Aorta (tissue), 5 donors: ENCODE results near the gene USP5. TPM values are rescaled to one million over a fixed set of nuclear protein-coding genes. Genes with fewer than 3 reads are reported as not detected.
A peak's percentile ranks its signal among the peaks of the same experiment; 100 is the strongest.
"Not testable (repeated sequence)": the region's sequence is repeated elsewhere in the genome, so short reads cannot be mapped to it uniquely, and the experiment has no call there.

Source experiments
- ATAC-seq: fragments of 200-7000 bp; cut with Tn5 transposase; one replicate; pipeline ENCODE4 v1.9.1; 2022; ENCODE audit warnings: moderate library complexity; ENCODE audit not compliant: low FRiP score
- DNase-seq, 2 donors: peaks; one replicate each; pipeline ENCODE4 v3.0.0-alpha.2; 2020
- H3K27ac ChIP-seq, 2 donors: one replicate each; pipeline ENCODE4 v1.5.1; 2013; ENCODE audit warnings: low read length in 2 of 2, mild to moderate bottlenecking in 2 of 2, moderate library complexity in 2 of 2, control low read depth in 1 of 2, inconsistent platforms in 1 of 2, low read depth in 1 of 2
- H3K27me3 ChIP-seq, 2 donors: one replicate each; pipeline ENCODE4 v1.6.1; 2013; ENCODE audit warnings: control low read depth in 1 of 2, low read length in 1 of 2, mild to moderate bottlenecking in 1 of 2, moderate library complexity in 1 of 2; ENCODE audit not compliant: insufficient read depth in 2 of 2, control insufficient read depth in 1 of 2
- H3K36me3 ChIP-seq, 2 donors: one replicate each; pipeline ENCODE4 v1.6.1; 2013; ENCODE audit warnings: control low read depth in 1 of 2, low read length in 1 of 2, mild to moderate bottlenecking in 1 of 2; ENCODE audit not compliant: insufficient read depth in 2 of 2, control insufficient read depth in 1 of 2
- H3K4me1 ChIP-seq, 2 donors: one replicate each; pipeline ENCODE4 v1.6.1; 2013; ENCODE audit warnings: low read length in 2 of 2, control low read depth in 1 of 2, mild to moderate bottlenecking in 1 of 2, moderate library complexity in 1 of 2; ENCODE audit not compliant: insufficient read depth in 2 of 2, control insufficient read depth in 1 of 2
- H3K4me3 ChIP-seq, 2 donors: one replicate each; pipeline ENCODE4 v1.5.1; 2013; ENCODE audit warnings: low read length in 2 of 2, control low read depth in 1 of 2, mild to moderate bottlenecking in 1 of 2
- H3K9me3 ChIP-seq: one replicate; pipeline ENCODE4 v1.6.1; 2013; ENCODE audit warnings: mild to moderate bottlenecking, low read length; ENCODE audit not compliant: control insufficient read depth
- WGBS, 2 donors: extraction: QIAGEN DNeasy Blood & Tissue Kit; methylation state at CpG; one replicate each; pipeline ENCODE4 v1.1.7; 2013; 5-methylcytosine and 5-hydroxymethylcytosine counted together
- intact Hi-C, 2 donors: fragments of 100-400 bp; cut with DNase I; formaldehyde crosslinking; loops; one replicate each; pipeline versions ENCODE4 v1.14.2 to v1.15.0; 2022
- polyA plus RNA-seq, 2 donors: library from polyadenylated mRNA; stranded (reverse); fragments of 200-250 nt; gene quantifications; one replicate each; pipeline ENCODE4 v1.2.3, GENCODE V29; 2013
- total RNA-seq, 2 donors: library from RNA; stranded (reverse); fragmentation: NEBNext Ultra II Directional; extraction: Animal tissue kit (Norgen Biotek cat#: 25700); gene quantifications; one replicate each; pipeline ENCODE4 v1.2.1, GENCODE V29; 2021
- donor health status: healthy with polysubstance abuse.
- donor health status: Bipolar disorder and iron deficiency.
- donor health status: DM: no; HTN: no; CAD: no.
- donor health status: DM: no; HTN: no; CAD: no.
- donor health status: DM: yes; HTN: yes; CAD: no.

The USP5 gene
- total and polyA plus RNA-seq, 4 donors, result 26.7 to 64.6 (median 53.2) TPM

DNA sequence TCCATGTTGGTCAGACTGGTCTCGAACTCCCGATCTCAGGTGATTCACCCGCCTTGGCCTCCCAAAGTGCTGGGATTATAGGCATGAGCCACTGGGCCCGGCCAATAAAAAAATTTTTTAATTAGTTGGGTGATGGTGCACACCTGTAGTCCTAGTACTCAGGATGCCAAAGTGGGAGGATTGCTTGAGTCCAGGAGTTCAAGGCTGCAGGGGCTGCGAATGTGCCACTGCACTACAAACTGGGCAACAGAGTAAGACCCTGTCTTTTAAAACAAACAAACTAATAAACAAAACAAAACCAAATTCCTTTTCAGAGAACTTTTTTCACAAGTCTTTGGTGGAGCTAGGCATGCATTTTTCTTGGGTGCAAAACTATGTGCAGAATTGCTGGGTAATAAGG, 31.3 kb downstream of the USP5 start:
- Histone ChIP-seq H3K27me3 (no peaks in the 10 kb centered on the region), H3K27ac (no peak overlapping the region), H3K9me3 (no peaks in the 10 kb centered on the region), H3K4me1 (no peaks in the 10 kb centered on the region), H3K36me3 (peaks cover 0 to 3% of the 10 kb centered on the region in 2 donors), H3K4me3 (no peak overlapping the region)
- no peak for ATAC-seq
- intact Hi-C loops, result no loop called here
- 96 to 97% methylated on average over 5 of the region's 5 CpGs for WGBS, 2 donors
- no peak for DNase-seq

DNA sequence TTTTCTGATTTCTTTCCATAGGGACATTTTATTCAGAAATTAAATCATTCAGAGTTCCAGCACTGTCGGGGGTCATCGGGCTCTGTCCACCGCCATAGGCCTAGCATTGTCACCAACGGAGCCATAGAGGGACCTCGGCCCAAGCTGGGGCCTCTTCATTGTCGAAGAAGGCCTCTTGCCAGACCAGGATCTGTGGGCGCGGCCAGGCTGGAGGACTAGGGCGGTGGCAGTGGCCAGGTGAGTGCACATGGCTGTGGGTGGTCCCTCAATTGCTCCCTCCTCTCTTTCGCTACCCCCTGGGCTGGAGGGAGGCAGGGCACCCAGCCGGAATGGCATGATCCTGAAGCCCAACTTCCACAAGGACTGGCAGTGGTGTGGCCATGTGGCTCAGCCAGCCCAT, 31.7 kb downstream of the USP5 start:
- intact Hi-C loops, result no loop called here
- Histone ChIP-seq H3K27ac (no peak overlapping the region), H3K9me3 (no peaks in the 10 kb centered on the region), H3K4me1 (no peaks in the 10 kb centered on the region), H3K36me3 (peaks cover 0 to 3% of the 10 kb centered on the region in 2 donors), H3K4me3 (no peak overlapping the region), H3K27me3 (no peaks in the 10 kb centered on the region)
- WGBS, 2 donors, result 94% methylated on average over 11 of the region's 11 CpGs
- DNase-seq (no peak), ATAC-seq (no peak)

DNA sequence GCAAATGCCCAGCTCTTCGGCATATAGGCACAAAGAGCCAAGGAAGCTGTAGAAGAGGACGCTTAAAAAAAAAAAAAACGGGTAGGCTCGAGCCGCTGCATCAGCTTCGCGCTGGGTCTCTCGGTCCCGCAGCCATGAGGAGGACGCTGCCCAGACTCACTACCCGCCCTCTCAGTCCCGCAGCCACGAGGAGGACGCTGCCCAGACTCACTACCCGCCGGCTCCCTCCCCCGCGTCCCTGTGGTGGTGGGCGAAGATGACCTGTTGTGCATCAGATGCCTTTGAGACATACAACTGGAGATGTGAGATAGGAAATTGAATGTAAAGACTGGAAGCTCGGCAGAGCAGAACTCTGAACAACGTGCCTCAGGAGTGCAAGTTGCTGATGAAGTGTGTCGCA, 32.6 kb downstream of the USP5 start:
- no peak for DNase-seq
- 69 to 75% methylated on average over 22 of the region's 22 CpGs for WGBS, 2 donors

GRCh38 chr12:6886206-6886999, 34.5 kb downstream of the USP5 start:
- peak in 1 of 2 donors; percentile 23 for DNase-seq
- H3K4me3 ChIP-seq, H3K4me1 ChIP-seq, H3K27me3 ChIP-seq, ATAC-seq, H3K9me3 ChIP-seq, H3K36me3 ChIP-seq, H3K27ac ChIP-seq, intact Hi-C loops: not testable (repeated sequence)
- WGBS, 2 donors, result 76 to 77% methylated on average over 11 to 12 of the region's 15 CpGs

More for the DNA sequence above, 32.6 kb downstream of the USP5 start:
- no peaks in the 10 kb centered on the region for H3K27me3 ChIP-seq
- peaks cover 0 to 3% of the 10 kb centered on the region in 2 donors for H3K36me3 ChIP-seq
- H3K27ac ChIP-seq, result no peak overlapping the region
- no peaks in the 10 kb centered on the region for H3K9me3 ChIP-seq
- no peak overlapping the region for H3K4me3 ChIP-seq
- no peaks in the 10 kb centered on the region for H3K4me1 ChIP-seq
- no peak for ATAC-seq
- intact Hi-C loops, result no loop called here

DNA sequence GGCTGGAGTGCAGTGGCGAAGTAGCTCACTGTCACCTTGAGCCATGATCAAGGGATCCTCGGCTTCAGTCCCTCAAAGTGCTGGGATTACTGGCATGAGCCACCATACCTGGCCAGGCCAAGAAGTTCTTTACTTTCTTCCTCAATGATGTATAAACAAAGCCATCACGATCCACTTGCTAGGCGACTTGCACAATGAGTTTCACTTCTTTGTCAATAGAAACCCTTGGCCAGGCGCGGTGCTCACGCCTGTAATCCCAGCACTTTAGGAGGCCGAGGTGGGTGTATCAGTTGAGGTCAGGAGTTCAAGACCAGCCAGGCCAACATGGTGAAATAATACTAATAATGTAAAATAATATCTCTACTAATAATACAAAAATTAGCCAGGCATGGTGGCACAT, 35.5 kb downstream of the USP5 start:
- no peak overlapping the region for H3K27ac ChIP-seq
- H3K9me3 ChIP-seq, result no peaks in the 10 kb centered on the region
- H3K36me3 ChIP-seq, result peaks cover 0 to 3% of the 10 kb centered on the region in 2 donors
- DNase-seq (peak in 1 of 2 donors; percentile 49), ATAC-seq (no peak)
- H3K4me1 ChIP-seq, result no peaks in the 10 kb centered on the region
- 89% methylated on average over 8 of the region's 8 CpGs for WGBS, 2 donors
- intact Hi-C loops, result no loop called here
- H3K27me3 ChIP-seq, result no peaks in the 10 kb centered on the region
- no peak overlapping the region for H3K4me3 ChIP-seq

- WGBS, 2 donors, result 91 to 93% methylated on average over 2 of the region's 2 CpGs
- DNase-seq (no peak), ATAC-seq (no peak)
- Histone ChIP-seq H3K9me3 (no peaks in the 10 kb centered on the region), H3K27me3 (no peaks in the 10 kb centered on the region), H3K27ac (no peak overlapping the region), H3K36me3 (peaks cover 0 to 3% of the 10 kb centered on the region in 2 donors), H3K4me1 (no peaks in the 10 kb centered on the region), H3K4me3 (no peak overlapping the region)
- intact Hi-C loops, result no loop called here
Measured at GRCh38 chr12:6888360-6888759, 36.4 kb downstream of the USP5 start.

- H3K36me3 ChIP-seq, H3K27ac ChIP-seq, H3K27me3 ChIP-seq, H3K9me3 ChIP-seq, intact Hi-C loops, H3K4me1 ChIP-seq, H3K4me3 ChIP-seq, ATAC-seq: not testable (repeated sequence)
- peak in 1 of 2 donors; percentile 1 for DNase-seq
- WGBS, 2 donors, result 74 to 78% methylated on average over 7 of the region's 7 CpGs
Measured at GRCh38 chr12:6888794-6889193, 36.8 kb downstream of the USP5 start.

- not testable (repeated sequence) for ATAC-seq, H3K36me3 ChIP-seq, H3K9me3 ChIP-seq, H3K27ac ChIP-seq, H3K4me1 ChIP-seq, H3K4me3 ChIP-seq, H3K27me3 ChIP-seq
- WGBS, 2 donors, result 94 to 96% methylated on average over 21 of the region's 21 CpGs
- peak in 1 of 2 donors; percentile 59 for DNase-seq
- intact Hi-C loops, result loop anchor here in 1 of 2 donors (2.0 kb wide), 1 partner anchor 37 kb away; the partner anchor contains the start of gene USP5
Measured at GRCh38 chr12:6889775-6890573, 38.0 kb downstream of the USP5 start.
